Inflammatory macrophage treated with lipopolysaccharide for 1 hour (primary cell): ENCODE results near the gene ATG3.
"Not testable (repeated sequence)": the region's sequence is repeated elsewhere in the genome, so short reads cannot be mapped to it uniquely, and the experiment has no call there.

ENCODE experiments used
- DNase-seq, 2 donors: peaks; one replicate each; pipeline ENCODE4 v3.0.0-alpha.2; 2020 to 2022

Gene ATG3

DNA sequence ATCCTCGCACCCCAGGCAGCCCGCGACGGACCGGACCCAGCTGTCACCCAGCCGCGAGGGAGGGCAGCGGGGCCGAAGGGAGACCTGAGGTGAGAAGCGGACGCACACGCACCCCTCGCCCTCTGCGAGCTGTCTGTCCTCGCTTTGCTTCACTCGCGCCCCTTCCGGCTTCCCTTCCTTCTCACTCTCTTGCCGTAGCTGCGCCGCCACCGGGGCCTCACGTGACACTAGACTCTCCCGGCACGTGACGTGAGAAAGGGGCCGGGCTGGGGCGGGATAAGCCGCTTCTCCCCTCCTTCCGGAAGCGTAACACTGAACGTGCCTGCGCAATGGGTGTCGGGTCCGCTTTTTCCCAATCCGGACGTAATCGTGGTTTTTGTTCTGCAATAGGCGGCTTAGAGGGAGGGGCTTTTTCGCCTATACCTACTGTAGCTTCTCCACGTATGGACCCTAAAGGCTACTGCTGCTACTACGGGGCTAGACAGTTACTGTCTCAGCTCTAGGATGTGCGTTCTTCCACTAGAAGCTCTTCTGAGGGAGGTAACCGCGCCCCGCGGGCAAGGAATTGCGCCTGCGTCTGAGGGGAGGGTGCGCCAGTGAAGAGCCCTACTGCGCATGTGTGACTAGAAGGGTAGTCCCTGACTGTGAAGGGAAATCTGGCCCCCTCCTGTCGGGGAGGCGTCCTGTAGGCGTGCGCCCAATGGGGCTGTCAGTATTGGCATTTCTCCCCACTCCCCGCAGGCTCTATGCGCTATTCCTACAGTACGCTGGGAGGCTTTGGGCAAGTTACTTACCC, at the start of gene ATG3, which contains the start of gene SLC35A5:
ATG3 (minus strand) TSS at position 229 of the 796 bp plus-strand sequence. CDS start 434 bp downstream, outside the sequence.
SLC35A5 (plus strand) TSS at position 312 of the 796 bp plus-strand sequence. CDS start 1,359 bp downstream, outside the sequence.
- DNase-seq: peak; percentile 98

DNA sequence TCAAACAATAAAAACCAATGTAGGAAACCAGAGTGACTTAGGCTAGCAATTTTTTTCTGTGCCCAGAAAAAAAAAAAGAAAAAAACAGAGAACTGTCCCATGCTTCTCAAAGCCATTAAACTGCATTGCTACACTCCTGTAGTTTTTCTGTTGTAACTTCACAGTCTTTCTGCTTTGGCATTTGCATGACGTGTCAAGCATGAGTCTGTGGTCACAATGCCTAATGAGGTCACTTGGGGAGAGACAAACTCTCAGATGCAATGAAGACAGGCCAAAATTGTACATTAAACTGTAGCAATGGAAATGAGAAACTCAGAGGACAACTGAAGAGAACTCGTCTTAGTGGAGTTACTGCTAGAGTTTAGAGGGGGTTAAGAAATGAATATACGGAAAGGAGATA, 48.4 kb upstream of the ATG3 start:
- DNase-seq: peak; percentile 44 to 67

DNA sequence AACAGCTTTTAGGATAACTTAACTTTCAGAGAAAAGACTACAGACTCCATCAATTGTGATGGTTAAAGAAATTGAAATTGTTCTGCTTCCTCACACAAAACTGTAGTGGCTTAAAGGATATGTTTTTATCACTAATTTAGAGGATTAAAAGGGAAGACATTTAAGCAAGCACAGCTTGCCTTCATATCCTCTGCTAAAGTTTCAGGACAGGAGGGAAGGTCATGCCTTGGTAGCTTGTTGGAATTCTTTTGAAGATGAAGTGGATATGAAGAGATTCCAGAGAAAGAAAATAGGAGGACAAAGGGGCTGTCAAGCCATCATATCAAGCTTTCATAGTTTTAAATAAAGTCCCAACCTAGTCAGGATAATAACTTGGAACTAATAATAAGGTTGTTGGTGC, 46.1 kb upstream of the ATG3 start:
- DNase-seq: no peak

DNA sequence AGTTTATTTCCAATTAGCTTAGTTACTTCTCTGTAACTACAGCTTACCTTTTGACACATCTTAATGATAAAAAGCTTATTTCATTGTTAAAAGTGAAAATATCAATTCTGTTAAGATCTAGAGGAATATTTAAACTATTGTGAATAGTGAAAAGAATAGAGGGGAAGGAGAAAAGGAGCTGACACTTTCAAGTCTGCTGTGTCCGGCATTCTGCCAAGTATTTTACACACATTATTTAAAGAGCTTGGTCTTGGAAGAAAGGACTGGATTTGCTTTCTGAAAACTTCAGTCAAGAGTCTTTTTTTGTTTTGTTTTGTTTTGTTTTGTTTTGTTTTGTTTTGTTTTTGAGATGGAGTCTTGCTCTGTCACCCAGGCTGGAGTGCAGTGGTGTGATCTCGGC, 44.3 kb upstream of the ATG3 start:
- DNase-seq: no peak

DNA sequence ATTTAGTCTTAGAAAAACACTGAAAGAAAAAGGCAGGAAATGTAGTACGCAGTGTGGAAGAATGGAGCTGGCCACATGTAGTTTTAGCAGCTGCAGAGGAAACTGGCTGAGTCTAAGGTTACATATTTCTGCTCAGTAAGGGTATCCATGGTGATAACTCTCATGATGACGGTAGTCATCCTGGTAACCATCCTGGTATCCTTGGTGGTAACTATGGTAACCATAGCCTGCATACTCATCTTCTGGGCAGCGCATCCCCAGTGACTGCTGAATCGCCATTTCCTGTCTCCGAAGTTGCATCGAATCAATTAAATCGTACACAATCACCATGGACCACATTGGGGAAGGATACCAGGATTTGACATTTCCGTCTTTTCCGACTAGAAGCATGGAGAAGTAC, 43.5 kb upstream of the ATG3 start:
- DNase-seq: no peak

DNA sequence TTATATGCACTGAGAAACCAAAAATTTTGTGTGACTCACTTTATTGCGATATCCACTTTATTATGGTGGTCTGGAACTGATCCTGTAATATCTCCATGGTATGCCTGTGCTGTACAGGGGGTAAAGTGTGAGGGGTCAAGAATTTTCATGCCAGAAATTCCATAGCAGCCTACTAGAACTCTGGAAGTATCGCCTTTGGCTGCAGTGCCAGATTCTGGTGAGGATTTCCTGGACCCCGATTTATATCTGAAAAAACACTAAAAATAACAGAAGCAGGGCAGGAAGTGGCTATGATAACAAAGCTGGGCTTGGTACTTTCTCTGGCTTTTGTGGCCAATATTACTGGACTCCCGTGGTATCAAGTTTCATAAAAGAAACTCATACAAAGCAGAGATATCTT, 42.8 kb upstream of the ATG3 start:
- DNase-seq: no peak

DNA sequence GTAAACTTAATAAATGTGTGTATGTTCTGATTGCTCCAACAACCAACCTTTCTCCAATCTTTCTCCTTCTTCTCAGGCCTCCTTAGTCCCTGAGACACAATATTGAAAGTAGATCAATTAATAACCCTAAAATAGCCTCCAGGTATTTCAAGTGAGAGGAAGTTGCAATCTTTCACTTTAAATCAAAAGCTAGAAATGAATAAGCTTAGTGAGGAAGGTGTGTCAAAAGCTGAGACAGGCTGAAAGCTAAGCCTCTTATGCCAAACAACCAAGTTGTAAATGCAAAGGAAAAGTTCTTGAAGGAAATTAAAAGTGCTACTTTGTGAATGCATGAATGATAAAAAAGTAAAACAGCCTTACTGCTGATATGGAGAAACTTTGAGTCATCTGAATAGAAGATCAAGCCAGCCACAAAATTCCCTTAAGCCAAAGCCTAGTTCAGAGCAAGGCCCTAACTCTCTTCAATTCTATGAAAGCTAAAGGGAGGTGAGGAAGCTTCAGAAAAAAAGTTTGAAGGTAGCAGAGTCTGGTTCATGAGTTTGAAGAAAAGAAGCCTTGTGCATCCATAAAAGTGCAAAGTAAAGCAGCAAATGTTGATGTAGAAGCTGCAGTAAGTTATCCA, 40.6 kb upstream of the ATG3 start:
- no peak for DNase-seq

DNA sequence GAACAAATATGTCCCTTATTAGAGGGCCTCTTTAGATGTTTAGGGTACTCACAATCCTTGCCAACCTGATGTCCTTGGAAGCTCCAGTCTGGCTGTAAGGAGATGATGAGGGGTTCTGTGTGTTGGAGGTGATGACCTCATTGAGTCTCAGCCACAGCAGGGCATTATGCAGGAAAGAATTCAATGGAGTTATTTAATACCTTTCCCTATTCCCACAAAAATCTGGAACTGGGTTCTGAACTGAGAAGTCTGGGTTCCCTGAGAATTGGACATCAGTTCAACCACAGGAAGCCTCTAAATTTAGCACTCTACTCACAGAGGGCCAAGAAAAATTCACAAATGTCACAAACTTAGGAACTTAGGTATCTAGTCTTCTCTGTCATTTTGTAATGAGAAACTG, 37.0 kb upstream of the ATG3 start:
- DNase-seq: no peak

DNA sequence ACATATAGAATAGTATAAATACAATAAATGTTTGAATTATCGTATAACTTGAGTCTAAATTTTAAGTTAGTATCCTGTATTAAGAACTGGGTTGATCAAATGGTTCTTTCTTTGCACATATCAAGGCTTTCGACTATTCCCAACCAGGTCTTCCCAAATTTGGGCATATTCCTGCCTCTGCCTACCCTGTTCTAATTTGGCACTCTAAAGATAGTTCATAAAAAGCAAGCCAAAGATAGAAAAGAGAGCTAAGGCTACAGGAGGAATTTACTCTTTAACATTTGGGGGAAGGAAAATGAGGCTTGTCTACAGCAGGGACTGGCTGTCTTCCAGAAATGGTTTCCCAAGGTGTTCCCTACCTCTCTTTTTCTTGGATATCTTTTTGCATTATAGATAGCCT, 36.2 kb upstream of the ATG3 start:
- no peak for DNase-seq

DNA sequence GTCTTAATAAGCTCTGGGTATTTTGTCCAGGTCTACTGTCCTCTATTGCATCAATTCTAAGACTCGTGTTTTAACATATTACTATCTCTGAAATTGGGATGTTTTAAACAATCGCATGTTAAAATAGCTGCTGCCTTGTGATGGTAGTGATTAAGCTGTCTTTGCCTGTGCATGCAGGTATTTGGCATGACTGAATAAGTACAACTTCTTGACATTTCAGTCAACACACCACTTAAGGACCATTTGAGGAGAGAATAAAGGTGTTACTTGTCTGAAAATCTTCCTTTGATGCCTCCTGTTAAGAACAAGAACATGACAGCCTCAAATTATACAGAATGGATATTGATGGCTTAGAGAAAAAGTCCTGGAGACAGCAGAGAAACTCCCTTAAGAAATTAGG, 33.1 kb upstream of the ATG3 start:
- no peak for DNase-seq

DNA sequence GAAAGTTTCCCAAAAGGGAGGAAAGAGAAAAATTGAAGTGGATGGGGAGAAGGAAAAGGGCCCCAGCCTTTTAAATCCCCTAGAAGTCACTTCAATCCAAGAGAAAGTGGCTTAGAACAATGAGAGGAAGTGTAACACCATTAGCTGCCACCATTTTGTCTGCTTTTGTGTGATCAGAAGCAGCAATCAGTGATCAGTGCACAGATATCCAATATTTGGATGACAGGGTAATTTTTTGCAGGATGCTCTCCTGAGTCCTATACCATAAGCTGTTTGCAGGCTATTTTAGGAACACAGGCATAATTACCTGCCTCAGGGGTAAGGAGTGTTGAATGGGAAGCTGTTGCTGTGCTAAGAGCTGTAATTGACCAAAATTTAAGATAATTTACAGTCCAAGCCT, 31.5 kb upstream of the ATG3 start:
- no peak for DNase-seq

DNA sequence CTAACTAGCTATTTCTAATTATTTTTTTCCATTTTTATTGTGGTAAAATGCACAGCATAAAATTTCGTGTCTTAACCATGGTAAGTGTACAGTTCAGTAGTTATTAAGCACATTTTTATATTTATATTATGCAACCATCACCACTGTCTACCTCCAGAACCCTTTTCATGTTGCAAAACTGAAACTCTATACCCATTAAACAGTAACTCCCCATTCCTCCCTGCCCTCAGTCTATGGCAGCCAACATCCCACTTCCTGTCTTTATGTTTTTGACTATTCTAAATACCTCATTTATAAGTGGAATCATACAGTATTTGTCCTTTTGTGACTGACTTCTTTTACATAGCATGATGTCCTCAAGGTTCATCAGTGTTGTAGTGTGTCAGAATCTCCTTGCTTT, 25.6 kb upstream of the ATG3 start:
- DNase-seq: no peak

DNA sequence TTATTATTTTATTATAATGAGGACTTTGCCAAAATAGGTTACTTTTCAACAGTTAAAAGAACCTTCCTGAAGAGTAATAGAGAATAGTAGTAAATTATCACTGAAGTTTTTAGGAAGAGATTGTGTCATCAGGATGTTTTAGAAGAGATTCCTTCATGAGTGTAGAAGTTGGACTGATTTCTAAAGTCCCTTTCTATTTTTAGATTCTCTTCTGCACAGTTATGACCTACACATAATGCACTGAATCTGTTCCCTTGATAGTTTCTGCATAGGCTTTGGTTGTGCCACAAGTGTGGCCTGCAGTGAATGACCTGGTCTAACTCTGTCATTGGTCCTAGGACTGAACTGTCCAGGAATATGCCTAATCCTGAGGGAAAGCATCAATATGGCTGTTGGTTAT, 24.0 kb upstream of the ATG3 start:
- no peak for DNase-seq

DNA sequence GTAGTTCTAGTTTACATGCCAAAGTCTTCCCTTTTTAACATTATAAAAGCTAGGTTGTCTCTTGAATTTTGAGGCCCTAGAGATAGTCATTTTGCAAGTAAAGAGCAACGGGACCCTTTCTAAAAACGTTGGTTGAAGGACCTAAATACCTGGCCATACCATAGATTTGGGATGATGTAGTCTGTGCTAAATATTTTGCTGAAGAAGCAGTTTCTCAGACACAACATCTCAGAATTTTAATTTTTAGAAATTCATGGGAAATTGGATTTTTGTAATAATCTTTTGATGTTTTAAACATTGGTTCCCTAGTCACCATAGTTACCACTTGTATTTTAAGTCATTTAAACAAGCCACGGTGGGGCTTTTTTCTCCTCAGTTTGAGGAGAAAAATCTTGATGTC, 21.3 kb upstream of the ATG3 start:
- DNase-seq: no peak

DNA sequence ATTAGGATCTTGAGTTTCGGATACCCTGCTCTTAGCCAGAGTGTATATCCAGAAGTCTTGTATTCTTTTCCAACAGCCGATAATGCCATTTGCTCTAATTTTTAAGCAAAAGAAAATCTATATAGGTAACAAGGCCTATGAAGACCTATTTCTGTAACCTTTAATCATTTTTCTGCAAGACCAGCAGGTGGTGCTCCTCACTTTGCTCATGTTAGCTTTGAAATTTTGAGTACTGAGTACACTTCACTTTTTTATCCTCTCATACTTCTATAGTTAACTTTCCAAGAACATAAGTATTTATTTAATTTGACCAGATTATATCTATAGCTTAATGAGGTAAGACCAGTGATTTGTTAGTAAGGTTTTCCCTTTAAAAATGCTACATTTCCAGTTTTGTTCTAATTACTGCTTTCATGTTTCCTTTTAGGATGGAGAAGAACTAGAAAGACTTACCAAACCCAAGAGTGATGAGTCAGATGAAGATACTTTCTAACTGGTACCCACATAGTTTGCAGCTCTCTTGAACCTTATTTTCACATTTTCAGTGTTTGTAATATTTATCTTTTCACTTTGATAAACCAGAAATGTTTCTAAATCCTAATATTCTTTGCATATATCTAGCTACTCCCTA, 20.6 kb upstream of the ATG3 start:
- DNase-seq: peak in 1 of 2 donors; percentile 26

DNA sequence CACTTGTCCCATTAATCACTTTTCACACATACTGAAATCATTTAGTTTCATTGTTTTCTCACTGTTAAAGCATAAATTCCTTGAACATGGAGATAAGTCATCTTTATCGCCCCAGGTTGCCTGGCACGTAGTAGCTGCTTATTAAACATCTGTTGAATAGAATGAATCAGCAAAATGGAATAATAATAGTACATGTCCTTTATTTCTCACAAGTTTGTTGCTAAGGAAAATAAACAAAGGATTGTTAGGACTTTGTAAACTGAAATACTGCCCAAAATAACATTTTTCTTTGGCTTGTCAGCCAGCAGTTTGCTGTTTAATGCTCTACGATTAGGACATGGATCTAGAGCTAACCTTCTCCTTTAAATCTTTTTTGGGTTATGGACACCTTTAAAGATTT, 17.9 kb upstream of the ATG3 start:
- no peak for DNase-seq

DNA sequence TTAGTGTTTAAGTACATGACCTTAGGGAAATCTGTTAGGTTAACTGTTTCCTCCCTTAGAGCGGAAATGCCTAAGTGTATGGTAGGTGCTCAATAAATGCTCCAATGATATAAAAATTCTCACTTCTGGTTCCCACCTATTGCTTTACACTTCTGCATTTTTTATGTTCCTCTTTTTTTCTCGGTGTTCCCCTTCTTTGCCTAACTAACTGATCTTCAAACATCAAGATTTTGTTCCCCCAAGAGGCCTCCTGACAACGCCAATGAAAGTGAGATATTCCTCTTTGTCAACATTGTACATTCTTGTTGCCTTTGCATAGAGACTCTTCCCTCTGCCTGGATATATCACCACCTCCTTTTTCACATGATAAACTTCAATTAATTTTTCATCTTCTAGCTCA, 17.5 kb upstream of the ATG3 start:
- DNase-seq: peak; percentile 45 to 53

DNA sequence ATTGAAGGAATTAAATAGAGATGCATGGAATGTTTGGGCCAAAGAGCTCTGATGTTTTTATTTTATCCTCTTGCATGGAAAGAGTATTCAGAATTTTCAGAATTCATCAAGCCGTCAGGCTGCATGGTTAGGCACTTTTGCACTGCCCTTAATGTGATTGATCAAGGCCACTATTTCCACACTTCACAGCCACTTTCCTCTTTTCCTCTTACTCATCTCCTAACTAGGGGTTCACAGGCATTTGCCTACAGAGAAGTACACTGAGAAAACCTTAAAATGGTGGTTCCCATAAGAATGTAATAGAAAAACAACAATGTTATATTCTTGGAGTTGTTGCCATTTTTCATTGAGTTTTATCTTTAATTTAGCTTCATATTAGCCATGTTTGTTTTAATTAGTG, 10.9 kb upstream of the ATG3 start:
- peak; percentile 32 to 60 for DNase-seq

DNA sequence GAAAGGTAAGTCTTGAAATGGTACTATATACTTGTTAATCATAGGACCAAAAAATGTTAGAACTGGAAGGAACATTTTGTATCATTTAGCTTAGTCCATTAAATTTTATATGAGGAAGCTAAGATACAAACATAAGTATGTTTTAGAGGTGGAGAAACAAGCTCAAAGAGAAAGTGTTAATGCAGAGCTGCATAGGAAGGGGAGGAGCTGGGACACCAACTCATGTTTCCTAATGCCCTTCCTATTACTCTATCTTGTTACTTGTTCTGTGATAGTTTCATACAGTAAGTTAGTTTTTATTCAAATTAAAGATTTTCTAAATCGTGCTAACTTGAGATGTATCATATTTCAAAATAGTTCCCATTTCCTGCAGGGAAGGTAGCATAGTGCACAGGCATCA, 7.5 kb upstream of the ATG3 start:
- no peak for DNase-seq

DNA sequence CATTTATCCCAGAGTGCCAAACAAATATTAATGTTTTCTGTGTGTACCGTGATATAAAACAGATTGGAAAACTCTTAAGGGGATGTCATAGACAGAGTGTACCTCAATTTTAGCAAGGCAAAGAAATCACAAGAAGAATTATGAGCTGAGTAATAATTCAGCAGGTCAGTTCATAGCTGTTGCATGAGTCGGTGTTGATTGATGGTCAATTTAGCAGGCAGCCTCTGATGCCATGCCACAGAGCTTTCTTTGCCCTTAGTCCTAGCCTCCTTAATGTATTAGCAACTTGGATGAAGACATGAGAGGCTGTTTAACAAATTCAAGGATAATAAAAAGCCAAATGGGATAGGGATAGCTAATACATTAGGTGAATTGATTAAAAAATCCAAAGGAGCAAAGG, 6.9 kb upstream of the ATG3 start:
- no peak for DNase-seq

DNA sequence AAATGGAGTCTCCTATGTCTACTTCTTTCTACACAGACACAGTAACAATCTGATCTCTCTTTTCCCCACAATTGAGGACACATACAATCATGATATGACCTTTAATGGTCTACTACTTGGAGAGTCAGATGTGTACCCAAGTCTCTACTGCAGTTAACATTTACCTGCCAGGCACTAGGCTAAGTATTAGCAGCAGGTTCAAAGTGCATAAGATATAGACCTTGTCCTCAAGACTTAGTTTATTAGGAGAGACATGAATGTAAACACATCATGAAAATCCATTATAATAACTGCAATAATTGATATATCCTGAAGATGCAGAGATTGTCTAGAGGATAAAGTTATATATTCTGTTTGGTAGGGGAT, 3.2 kb upstream of the ATG3 start:
- DNase-seq: no peak

DNA sequence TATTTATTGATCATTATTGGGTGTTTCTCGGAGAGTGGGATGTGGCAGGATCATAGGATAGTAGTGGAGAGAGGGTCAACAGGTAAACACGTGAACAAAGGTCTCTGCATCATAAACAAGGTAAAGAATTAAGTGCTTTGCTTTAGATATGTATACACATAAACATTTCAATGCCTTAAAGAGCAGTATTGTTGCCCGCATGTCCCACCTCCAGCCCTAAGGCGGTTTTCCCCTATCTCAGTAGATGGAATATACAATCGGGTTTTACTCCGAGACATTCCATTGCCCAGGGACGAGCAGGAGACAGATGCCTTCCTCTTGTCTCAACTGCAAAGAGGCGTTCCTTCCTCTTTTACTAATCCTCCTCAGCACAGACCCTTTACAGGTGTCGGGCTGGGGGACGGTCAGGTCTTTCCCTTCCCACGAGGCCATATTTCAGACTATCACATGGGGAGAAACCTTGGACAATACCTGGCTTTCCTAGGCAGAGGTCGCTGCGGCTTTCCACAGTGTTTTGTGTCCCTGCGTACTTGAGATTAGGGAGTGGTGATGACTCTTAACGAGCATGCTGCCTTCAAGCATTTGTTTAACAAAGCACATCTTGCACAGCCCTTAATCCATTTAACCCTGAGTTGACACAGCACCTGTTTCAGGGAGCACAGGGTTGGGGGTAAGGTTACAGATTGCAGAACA, 2.6 kb upstream of the ATG3 start:
- DNase-seq: not testable (repeated sequence)

DNA sequence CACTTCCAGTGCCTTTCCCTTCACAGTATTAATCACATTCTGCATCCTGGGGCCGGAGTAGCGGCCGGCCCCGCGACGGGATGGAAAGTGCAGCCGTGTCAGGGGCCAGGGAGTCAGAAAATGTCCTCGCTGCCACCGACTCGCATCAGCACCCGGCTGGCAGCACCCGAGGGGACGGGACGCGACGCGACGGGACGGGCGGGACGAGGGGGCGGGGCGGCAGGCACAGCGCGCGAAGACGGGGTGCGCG, 353 bp downstream of the ATG3 start:
- no peak for DNase-seq
